GM18520 (cell line): Measurements from ENCODE around the gene MCM3AP.
"Not testable (repeated sequence)": the region's sequence is repeated elsewhere in the genome, so short reads cannot be mapped to it uniquely, and the experiment has no call there.

Experiments used
- ATAC-seq: cut with Tn5 transposase; IDR thresholded peaks from one replicate; pipeline ENCODE4 v1.9.1; 2021; ENCODE audit not compliant: unreplicated experiment

Gene MCM3AP

DNA sequence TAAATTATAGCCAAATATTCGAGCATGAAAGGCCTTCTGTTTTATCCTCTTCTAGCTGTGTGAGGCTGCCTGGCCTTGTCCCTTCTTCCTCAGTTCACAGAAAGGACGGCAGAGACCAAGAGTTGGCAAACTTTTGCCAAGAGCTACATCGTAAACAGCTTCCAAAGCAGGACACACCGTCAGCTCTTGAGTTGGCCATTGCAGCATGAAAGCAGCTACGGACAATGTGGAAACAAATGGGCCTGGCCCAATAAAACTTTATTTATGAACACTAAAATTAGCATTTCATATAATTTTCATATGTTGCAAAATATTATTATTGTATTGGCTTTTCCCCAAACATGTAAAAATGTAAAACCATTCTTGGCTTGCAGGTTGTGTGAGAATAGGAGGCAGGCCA lies 27.5 kb upstream of the MCM3AP start:
- no peak for ATAC-seq

DNA sequence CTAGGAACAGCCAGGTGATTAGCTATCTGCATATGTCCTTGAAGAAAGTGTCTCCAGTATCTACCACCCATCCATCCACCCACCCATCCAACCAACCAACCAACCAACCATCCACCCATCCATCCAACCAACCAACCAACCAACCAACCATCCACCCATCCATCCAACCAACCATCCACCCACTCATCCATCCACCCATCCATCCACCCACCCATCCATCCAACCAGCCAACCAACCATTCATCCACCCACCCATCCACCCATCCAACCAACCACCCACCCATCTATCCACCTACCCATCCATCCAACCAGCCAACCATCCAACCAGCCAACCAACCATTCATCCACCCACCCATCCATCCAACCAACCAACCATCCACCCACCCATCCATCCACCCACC lies 26.2 kb upstream of the MCM3AP start:
- ATAC-seq: no peak

DNA sequence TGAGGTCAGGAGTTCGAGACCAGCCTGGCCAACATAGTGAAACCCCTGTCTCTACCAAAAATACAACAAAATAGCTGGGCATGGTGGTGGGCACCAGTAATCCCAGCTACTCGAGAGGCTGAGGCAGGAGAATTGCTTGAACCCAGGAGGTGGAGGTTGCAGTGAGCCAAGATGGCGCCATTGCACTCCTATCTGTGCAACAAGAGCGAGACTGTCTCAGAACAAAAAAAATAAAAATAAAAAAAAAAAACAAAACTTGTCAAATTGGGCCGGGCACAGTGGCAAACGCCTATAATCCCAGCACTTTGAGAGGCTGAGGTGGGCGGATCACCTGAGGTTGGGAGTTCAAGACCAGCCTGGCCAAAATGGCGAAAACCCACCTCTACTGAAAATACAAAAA lies 24.8 kb upstream of the MCM3AP start:
- not testable (repeated sequence) for ATAC-seq

DNA sequence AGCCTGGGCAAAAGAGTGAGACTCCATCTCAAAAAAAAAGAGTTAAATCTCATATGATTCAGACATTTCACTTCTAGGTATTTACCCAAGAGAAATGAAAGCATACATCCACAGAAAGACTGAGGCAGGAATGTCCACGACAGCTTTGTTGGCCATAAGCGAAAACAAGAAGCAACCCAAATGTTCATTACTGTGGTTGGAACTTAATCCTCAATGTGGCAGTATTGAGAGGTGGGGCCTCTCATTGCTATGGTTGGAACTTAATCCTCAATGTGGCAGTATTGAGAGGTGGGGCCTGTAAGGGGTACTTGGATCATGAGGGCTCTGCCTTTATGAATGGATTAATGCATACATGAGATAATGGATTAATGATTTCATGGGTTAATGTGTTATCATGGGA lies 23.0 kb upstream of the MCM3AP start:
- no peak for ATAC-seq

DNA sequence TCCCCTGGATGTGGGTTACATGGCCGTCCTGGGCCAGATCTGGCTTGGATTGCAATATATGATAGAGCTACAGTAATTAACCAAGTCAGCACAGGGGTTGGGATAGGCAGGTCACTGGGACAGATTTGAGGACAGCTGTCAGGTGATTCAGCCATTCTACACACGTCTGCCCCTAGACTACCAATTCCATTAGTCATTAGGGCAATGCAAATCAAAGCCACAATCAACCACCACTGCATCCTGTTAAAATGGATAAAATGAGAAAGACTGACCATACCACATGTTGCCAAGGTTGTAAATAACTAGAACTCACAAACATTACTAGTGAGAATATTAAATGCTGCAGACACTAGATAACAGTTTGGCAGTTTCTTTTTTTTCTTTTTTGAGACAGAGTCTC lies 22.2 kb upstream of the MCM3AP start:
- ATAC-seq: no peak

DNA sequence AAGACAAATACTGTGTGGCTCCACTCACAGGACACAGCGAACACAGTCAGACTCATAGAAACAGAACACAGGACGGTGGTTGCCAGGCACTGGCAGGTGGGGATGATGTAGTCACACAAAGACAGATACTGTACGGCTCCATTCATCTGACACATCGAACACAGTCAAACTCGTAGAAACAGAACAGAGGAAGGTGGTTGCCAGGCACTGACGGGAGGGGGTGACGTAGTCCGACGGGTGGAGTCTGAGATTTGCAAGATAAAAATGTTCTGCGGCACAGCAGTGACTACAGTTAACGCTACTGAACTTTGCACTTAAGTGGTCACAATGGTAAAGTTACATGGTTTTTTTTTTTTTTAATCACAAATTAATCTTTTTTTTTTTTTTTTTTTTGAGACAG lies 19.5 kb upstream of the MCM3AP start:
- no peak for ATAC-seq

DNA sequence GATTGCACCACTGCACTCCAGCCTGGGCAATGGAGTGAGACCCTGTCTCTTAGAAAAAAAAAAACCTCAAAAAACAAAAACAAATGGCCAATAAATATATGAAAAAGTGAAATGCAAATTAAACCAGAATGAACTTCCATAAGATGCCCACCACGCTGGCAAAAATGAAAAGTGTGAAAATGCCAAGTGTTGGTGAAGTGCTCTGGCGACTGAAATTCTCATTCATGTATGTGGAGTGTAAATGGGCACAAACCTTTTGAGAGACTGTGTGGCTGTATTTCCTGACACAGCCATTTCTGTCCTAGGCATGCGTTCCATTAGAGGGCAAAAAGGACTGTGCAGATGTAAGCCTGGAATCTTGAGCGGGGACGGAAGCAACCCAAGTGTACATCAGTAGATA lies 19.0 kb upstream of the MCM3AP start:
- ATAC-seq: no peak

DNA sequence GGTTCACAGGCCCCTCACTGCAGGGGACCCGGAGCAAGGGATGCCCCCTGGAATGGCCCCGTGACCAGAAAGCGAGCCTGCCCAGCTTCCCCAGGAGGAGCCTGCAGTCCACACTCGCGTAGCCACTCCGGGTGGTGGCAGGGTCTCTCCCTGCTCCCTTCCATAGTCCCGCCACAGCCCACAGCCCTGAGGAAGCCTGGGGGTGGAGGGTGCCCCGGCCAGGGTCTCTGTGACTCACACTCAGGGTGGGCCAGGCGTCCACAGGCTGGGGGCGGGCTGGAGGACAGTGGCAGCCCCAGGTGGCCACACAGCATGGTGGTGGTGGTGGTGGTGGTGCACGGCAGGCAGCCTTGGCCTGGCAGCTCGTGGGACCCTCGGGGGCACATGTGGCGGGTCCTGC lies 16.3 kb upstream of the MCM3AP start:
- no peak for ATAC-seq

DNA sequence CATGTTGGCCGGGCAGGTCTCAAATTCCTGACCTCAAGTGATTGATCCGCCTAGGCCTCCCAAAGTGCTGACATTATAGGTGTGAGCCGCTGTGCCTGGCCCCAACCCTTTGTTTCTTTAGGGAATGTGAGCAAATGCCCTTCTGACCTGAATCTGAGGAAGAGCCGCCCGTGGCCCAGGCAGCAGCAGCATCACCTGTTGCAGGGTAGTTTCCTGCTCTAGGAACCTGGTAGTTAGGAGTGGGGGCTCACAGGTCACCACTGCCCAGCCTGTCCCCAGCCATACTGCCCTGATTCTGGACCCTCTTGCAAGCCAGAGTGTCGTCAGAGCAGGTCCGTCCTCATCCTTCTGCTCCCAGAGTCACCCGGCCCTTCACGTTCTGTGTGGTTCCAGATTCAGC lies 13.8 kb upstream of the MCM3AP start:
- no peak for ATAC-seq

DNA sequence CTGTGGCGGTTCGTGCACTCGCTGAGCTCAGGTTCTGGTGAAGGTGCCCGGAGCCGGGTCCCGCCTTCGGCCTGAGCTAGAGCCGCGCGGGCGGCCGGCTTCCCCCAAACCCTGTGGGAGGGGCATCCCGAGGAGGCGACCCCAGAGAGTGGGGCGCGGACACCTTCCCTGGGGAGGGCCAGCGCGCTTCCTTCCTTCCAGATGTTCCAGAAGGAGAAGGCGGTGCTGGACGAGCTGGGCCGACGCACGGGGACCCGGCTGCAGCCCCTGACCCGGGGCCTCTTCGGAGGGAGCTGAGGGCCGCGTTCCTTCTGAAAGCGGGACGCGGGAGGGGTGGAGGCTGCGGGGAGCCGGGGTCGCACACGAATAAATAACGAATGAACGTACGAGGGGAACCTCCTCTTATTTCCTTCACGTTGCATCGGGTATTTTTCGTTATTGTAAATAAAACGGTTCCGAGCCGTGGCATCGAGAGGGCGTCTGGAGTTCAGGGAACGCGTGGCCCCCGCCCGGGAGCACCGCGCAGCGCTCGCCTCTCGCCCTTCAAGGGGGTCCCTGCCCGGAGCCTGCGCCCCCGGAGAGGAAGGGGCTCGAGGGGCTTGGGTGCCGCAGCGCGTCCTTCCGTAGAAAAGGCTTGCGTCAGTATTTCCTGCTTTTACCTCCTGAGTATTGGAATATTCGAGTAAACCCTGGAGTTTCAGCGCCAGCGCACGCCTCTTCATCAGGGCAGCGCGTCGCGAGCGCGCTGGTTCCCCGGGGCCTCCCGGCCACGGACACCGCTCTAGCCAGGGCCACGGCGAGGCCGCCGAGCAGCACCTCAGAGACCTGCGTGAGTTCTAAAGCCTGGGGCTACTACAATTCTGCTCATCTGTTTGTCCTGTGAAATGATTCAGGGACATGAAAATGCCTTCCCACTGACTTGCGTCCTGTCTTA lies 12.2 kb upstream of the MCM3AP start:
- no peak for ATAC-seq

DNA sequence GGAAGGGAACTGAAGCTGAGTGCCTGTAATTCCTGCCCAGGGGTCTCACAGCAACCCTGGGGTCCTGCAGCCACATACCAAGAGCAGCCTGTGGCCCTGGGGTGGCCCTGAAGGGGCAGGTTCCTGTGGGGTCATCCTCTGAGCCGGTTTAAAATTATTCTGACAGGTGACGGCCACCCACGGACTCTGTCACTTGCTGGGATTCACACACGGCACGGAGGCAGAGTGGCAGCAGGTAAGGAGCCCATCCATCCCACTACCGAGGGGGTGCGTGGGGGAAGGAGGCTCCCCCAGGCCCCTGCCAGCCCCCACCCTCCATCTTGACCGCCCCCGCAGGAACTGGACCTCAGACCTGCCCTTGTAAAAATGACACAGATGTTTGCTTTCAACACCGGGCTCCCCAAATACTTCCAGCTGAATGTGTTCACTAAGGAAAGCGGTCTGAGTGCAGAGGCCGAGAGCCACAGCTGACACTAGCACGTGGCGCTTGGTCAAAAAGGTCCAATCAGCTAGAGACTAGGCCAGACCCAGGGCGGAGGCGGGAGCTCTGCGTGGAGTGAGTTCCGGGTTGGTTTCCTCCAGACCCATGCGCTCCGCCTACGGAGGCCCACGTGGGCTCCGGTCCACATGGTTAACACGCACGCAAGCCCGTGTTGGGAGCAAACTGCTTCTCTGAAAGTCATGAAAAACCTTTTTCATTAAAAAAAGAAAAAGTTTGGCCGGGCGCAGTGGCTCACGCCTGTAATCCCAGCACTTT lies 10.8 kb upstream of the MCM3AP start:
- peak; percentile 37 for ATAC-seq

DNA sequence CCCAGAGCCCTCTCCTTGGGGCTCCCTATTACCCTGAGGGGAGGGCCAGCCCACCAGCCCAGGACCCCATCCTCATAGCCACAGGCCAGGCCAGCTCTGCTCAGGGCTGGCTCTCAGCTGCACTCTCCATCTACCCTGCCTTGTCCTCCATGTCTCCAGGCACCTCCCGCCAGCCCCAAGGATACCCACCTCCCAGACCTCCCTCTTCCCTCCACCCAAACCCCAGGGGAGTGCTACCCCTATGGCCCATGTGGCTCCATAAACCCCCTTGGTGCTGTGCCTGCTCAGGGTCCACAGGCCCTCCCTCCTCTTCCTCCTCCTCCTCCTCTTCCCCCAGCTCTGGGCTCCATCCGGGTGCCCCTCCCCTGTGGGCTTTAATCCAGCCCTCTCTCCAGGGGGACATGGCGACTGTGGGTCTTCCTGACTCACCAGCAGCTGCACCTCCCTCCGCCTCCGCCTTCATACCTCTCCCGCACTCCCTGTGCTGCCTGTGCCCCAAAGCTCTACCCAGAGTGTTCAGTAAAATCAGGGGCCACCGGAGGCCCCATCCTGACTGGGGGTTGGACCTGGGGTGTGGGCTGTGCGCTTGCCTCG lies 9.9 kb upstream of the MCM3AP start:
- no peak for ATAC-seq

DNA sequence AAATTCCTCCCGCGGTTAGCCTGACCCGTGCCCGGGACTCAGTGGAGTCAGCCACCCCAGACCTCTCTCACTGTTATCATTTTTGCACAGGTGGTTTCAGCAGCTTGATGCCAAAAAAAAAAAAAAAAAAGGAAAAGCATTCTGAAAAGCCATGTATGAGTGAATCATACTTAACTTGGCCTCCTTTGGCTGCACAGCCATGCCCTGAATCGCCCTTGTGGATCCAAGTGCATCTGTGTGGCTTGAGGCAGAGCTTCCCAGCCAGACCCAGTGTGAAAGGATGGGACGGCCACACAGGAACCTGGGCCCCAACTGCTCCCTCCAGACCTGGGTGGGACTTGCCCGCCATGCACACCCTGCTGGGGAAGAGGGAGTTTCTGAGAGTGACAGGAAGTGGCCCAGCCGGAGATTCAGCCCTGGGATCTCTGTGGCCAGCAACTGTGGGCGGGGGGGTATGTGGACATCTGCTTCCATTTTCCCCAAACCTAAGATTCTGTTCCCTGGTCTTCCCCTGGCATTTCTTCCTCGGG lies 9.3 kb upstream of the MCM3AP start:
- no peak for ATAC-seq

DNA sequence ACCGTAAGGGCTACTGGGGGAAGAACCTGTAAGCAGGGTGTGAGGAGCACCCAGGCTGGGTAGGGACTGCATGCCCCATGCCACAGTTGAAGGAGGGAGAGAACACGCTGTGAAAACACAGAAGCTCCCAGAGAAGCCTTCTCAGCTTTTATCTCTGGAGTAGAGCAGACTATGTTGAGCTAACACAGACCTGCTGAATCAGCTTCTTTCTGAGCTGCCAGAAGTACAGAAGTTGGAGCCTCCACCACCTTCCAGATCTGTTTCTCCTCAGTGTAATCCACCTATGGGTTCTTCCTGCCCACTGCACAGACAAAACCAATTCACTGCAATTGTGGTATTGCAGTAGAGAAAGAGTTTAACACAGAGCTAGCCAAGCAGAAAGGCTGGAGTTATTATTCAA lies 6.2 kb upstream of the MCM3AP start:
- no peak for ATAC-seq

DNA sequence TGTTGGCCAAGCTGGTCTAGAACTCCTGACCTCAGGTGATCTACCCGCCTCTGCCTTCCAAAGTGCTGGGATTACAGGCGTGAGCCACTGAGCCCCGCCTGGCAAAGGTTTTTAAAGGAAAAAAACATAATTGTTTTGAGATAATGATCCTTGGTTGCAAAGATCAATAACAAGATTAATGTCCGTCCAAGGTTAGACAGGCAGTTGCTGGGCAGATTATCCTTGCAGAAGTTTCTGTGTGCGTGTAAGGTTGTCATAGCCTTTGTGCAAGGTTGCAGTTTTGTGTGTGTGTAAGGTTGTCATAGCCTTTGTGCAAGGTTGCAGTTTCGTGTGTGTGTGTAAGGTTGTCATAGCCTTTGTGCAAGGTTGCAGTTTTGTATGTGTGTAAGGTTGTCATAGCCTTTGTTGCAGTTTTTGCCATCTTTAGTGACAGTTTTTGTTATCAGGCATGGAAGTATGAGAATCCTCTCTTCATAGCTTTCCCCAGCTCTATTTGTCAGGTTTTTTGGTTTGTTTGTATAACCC lies 4.3 kb upstream of the MCM3AP start:
- no peak for ATAC-seq

DNA sequence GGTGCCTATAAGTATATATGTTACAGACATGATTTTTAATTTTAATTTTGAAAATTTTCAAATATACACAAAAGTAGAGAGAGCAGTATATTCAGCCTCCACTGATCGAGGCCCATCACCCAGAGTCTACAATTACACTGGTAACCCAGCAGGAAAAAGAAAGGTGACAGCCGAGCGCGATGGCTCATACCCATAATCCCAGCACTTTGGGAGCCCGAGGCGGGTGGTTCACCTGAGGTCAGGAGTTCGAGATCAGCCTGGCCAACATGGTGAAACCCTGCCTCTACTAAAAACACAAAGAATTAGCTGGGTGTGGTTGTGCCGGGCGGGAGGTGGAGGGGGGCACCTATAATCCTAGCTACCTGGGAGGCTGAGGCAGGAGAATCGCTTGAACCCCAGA lies 2.1 kb upstream of the MCM3AP start:
- no peak for ATAC-seq

DNA sequence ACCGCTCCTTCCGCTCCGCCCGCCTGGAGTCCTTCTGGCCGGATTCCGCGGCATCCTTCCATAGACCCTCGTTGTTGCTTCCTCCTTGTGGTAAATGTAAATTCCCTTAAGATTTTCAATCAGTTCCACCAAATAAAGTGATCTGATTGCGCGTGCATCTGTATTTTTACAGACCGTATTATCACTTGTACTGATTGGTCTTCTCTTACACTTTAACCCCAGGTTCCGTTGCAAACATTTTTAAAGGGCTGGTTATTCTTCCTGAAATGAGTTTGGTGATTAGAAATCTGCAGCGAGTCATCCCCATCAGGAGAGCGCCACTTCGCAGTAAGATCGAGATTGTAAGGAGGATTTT lies 1.2 kb upstream of the MCM3AP start:
- ATAC-seq: no peak

DNA sequence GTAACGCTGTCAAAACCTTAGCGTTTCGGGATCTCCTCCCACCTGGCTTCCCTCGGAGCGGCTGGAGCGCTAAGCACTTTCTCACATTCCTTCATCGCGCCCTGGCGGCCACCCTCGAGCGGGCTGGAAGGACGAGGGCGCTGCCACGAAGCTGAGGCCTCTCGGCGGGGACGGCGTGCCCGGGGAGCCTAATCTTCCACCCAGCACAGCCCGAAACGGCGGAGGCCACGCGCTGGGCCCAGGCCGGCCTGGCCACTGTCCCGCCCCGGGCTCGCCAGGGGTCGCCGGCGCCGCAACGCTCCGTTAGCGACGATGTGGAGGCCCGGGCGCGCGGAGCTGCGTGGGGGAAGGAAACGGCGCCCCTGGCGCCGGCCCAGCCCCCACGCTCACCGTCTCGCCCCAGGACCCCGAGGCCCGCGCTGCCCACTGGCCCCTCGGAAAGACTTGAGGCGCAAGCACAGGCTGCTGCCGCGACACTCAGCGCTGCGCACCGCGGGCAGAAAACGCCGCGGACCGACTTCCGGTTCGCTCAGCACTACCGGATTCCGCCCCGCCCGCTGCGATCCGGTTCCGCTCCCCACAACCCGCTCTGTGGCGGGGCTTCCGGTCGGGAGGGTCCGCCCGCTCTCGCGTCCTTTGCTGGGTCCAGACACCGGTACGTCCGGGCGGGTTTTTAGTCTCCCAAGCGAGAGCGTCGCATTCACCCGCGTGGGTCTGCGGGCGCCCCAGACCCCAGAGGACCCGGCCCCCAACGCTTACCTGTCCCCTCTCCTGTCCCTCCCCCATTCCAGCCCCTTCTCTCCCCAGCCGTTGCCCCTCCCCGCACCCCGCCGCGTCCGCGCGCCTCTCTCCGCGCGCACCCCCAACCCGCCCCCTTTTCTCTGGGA lies 593 bp upstream of the MCM3AP start, which contains the start of gene YBEY:
TSS of gene YBEY (plus strand) at position 582 of the 887 bp plus-strand sequence. CDS start 572 bp downstream, outside the sequence.
- ATAC-seq: peak; percentile 80

DNA sequence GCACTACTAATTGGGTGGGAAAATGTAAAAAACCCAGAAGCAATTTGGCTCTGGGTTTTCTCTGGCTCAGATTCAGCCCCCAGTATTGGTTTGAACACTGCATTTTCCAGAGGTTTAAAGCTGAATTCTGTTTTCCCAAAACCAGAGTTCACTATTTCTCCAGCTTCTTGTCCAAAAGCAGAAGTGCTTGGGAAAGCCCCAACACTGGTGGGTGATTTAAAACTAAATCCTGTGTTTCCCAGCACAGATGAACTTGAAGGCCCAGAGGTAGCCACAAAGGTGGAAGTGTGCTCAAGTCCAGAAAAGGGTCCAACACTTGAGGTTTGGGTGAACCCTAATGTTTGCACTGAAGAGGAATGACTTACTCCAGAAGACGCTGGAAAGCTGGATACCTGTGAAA lies 678 bp downstream of the MCM3AP start:
- no peak for ATAC-seq

DNA sequence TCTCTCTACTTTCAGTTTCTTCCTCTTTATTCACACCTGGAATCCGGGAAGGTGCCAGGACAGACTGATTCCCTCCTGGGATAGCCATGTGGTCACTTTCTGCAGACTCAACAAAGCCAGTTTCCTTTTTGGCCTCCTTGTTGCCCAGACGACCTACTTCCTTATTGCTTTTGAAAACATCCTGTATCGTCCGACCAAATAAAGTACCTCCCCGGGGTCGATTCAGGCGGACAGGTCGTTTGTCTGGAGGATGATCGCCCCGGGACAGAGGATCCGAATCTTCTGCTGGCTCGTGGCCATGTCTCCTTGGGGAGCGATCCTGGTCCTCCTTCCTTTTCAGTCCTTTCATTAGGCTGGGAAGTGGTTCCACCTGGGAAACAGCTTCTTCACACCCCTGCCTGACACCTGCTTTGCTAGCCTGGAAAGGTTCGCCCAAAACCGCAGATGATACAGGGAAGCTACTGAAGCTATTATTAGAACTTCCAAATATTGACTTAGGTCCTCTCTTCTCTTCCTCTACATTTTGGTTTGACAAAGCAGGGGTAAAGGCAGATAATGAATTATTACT lies 1.2 kb downstream of the MCM3AP start:
- no peak for ATAC-seq
